GM03348 (cell line): ENCODE data around the gene LDLR.
"Not testable (repeated sequence)": the region's sequence is repeated elsewhere in the genome, so short reads cannot be mapped to it uniquely, and the experiment has no call there.

Experiments used
- DNase-seq: peaks from one replicate; pipeline ENCODE4 v3.0.0; 2012; ENCODE audit warnings: low spot score

The LDLR gene

GRCh38 chr19:11106477-11106876, 17.2 kb downstream of the LDLR start:
- DNase-seq: no peak

GRCh38 chr19:11108746-11109145, 19.5 kb downstream of the LDLR start:
- no peak for DNase-seq

- no peak for DNase-seq
Measured at GRCh38 chr19:11111117-11111770, 22.0 kb downstream of the LDLR start.

GRCh38 chr19:11111771-11112144, 22.5 kb downstream of the LDLR start:
- no peak for DNase-seq

GRCh38 chr19:11113140-11113708, 24.0 kb downstream of the LDLR start:
- DNase-seq: no peak

- no peak for DNase-seq
Measured at GRCh38 chr19:11115042-11115441, 25.8 kb downstream of the LDLR start.

- DNase-seq: no peak
Measured at GRCh38 chr19:11115895-11116446, 26.7 kb downstream of the LDLR start.

- no peak for DNase-seq
Measured at GRCh38 chr19:11116507-11116906, 27.2 kb downstream of the LDLR start.

- not testable (repeated sequence) for DNase-seq
Measured at GRCh38 chr19:11121963-11122362, 32.7 kb downstream of the LDLR start.

GRCh38 chr19:11123114-11123513, 33.9 kb downstream of the LDLR start:
- no peak for DNase-seq

- not testable (repeated sequence) for DNase-seq
Measured at GRCh38 chr19:11124157-11124556, 34.9 kb downstream of the LDLR start.

- DNase-seq: peak; percentile 83
Measured at GRCh38 chr19:11125994-11126685, 36.9 kb downstream of the LDLR start.

- no peak for DNase-seq
Measured at GRCh38 chr19:11127905-11128304, 38.6 kb downstream of the LDLR start.

GRCh38 chr19:11130824-11131455, 41.7 kb downstream of the LDLR start:
- DNase-seq: peak; percentile 87

- no peak for DNase-seq
Measured at GRCh38 chr19:11131471-11131870, 42.2 kb downstream of the LDLR start.

GRCh38 chr19:11136400-11137101, 47.3 kb downstream of the LDLR start:
- no peak for DNase-seq

GRCh38 chr19:11137542-11138384, 48.5 kb downstream of the LDLR start:
- DNase-seq: peak; percentile 91

- peak; percentile 89 for DNase-seq
Measured at GRCh38 chr19:11138601-11139300, 49.5 kb downstream of the LDLR start.

GRCh38 chr19:11140023-11140538, 50.8 kb downstream of the LDLR start:
- not testable (repeated sequence) for DNase-seq

GRCh38 chr19:11140896-11141295, 51.6 kb downstream of the LDLR start:
- no peak for DNase-seq
